IMR-90 (cell line): Measurements from ENCODE around the gene SORL1.

ENCODE experiments used
- BHLHE40 ChIP-seq: fragments of 150-350 bp; IDR thresholded peaks from 2 replicates; pipeline ENCODE4 v1.6.1; 2016; ENCODE audit warnings: mild to moderate bottlenecking, low read depth, low read length
- CEBPB ChIP-seq: IDR thresholded peaks from 2 replicates; pipeline ENCODE4 v1.6.1; 2012; ENCODE audit warnings: low read depth, low read length, improper control_type of control experiment
- CHD1 ChIP-seq: IDR thresholded peaks from 2 replicates; pipeline ENCODE4 v1.6.1; 2012; ENCODE audit warnings: low read depth, low read length, improper control_type of control experiment
- FOS ChIP-seq: fragments of 150-350 bp; IDR thresholded peaks from 2 replicates; pipeline ENCODE4 v1.6.1; 2016; ENCODE audit warnings: low read depth, low read length
- MAZ ChIP-seq: IDR thresholded peaks from 2 replicates; pipeline ENCODE4 v1.6.1; 2012; ENCODE audit warnings: low read depth, mild to moderate bottlenecking, low read length, improper control_type of control experiment, moderate library complexity, borderline replicate concordance
- MXI1 ChIP-seq: IDR thresholded peaks from 2 replicates; pipeline ENCODE4 v1.6.1; 2012; ENCODE audit warnings: low read depth, mild to moderate bottlenecking, low read length, moderate library complexity, borderline replicate concordance
- NFE2L2 ChIP-seq: fragments of 150-350 bp; IDR thresholded peaks from 2 replicates; pipeline ENCODE4 v1.6.1; 2016; ENCODE audit warnings: low read depth, mild to moderate bottlenecking, low read length
- POLR2A ChIP-seq: IDR thresholded peaks from 2 replicates; pipeline ENCODE4 v1.6.1; 2012; ENCODE audit warnings: mild to moderate bottlenecking, low read depth, low read length
- RAD21 ChIP-seq: IDR thresholded peaks from 2 replicates; pipeline ENCODE4 v1.6.1; 2012; ENCODE audit warnings: low read length, improper control_type of control experiment
- RCOR1 ChIP-seq: IDR thresholded peaks from 2 replicates; pipeline ENCODE4 v1.6.1; 2012; ENCODE audit warnings: mild to moderate bottlenecking, low read length, improper control_type of control experiment; ENCODE audit not compliant: insufficient replicate concordance
- SMC3 ChIP-seq: fragments of 150-350 bp; IDR thresholded peaks from 2 replicates; pipeline ENCODE4 v1.6.1; 2016; ENCODE audit warnings: low read depth, mild to moderate bottlenecking, antibody characterized with exemption, low read length, moderate library complexity
- TF ChIP-seq, protein P1 (sequence below): conservative IDR thresholded peaks from 2 replicates; pipeline ENCODE4 v1.5.1; 2012; ENCODE audit warnings: mild to moderate bottlenecking, low read depth, low read length, improper control_type of control experiment
- TF ChIP-seq, protein P2 (sequence below): fragments of 150-350 bp; IDR thresholded peaks from 2 replicates; pipeline ENCODE4 v1.6.1; 2016; ENCODE audit warnings: low read depth, mild to moderate bottlenecking, low read length, moderate library complexity, borderline replicate concordance
- TF ChIP-seq, protein P3 (sequence below): fragments of 150-350 bp; IDR thresholded peaks from 2 replicates; pipeline ENCODE4 v1.6.1; 2017; ENCODE audit warnings: mild to moderate bottlenecking, antibody characterized with exemption, low read length, low read depth

DNA sequence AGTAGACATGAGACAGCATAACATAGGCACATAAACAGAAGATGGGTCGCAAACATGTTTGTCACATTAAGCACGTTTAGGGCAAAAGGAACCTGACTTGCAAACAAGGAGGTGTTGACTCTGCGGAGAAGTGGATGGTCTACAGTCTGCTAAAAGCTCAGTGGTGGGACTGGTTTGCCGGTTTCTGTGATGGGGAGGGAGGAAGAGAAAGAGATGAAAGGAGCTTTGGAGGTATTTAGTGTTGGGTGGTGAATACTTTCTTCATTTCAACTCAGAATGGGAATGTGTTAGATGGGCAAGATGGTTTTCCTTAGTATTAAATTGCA, 192.0 kb downstream of the SORL1 start:
- TF ChIP-seq POLR2A (no peak), RCOR1 (no peak), RAD21 (no peak), CEBPB (no peak), CHD1 (no peak), FOS (no peak), SMC3 (no peak), NFE2L2 (no peak), MAZ (no peak), BHLHE40 (no peak), MXI1 (no peak)
- TF ChIP-seq, protein P1, sequence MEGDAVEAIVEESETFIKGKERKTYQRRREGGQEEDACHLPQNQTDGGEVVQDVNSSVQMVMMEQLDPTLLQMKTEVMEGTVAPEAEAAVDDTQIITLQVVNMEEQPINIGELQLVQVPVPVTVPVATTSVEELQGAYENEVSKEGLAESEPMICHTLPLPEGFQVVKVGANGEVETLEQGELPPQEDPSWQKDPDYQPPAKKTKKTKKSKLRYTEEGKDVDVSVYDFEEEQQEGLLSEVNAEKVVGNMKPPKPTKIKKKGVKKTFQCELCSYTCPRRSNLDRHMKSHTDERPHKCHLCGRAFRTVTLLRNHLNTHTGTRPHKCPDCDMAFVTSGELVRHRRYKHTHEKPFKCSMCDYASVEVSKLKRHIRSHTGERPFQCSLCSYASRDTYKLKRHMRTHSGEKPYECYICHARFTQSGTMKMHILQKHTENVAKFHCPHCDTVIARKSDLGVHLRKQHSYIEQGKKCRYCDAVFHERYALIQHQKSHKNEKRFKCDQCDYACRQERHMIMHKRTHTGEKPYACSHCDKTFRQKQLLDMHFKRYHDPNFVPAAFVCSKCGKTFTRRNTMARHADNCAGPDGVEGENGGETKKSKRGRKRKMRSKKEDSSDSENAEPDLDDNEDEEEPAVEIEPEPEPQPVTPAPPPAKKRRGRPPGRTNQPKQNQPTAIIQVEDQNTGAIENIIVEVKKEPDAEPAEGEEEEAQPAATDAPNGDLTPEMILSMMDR, result no peak
- TF ChIP-seq, protein P2, sequence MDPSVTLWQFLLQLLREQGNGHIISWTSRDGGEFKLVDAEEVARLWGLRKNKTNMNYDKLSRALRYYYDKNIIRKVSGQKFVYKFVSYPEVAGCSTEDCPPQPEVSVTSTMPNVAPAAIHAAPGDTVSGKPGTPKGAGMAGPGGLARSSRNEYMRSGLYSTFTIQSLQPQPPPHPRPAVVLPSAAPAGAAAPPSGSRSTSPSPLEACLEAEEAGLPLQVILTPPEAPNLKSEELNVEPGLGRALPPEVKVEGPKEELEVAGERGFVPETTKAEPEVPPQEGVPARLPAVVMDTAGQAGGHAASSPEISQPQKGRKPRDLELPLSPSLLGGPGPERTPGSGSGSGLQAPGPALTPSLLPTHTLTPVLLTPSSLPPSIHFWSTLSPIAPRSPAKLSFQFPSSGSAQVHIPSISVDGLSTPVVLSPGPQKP, result no peak
- TF ChIP-seq, protein P3, sequence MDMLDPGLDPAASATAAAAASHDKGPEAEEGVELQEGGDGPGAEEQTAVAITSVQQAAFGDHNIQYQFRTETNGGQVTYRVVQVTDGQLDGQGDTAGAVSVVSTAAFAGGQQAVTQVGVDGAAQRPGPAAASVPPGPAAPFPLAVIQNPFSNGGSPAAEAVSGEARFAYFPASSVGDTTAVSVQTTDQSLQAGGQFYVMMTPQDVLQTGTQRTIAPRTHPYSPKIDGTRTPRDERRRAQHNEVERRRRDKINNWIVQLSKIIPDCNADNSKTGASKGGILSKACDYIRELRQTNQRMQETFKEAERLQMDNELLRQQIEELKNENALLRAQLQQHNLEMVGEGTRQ, result no peak
